ENCODE results near the gene PTPRN2. TPM values are rescaled to one million over a fixed set of nuclear protein-coding genes. Genes with fewer than 3 reads are reported as not detected.

The PTPRN2 gene
- polyA plus RNA-seq, 1 experiment = 0.02 TPM

GRCh38 chr7:157499121-157499834, 1088.3 kb downstream of the PTPRN2 start:
- ChIA-PET CTCF (no interaction called here), POLR2A (no interaction called here)
- no peaks in the 10 kb centered on the region for H3K27me3 ChIP-seq (ENCODE audit: control insufficient read depth, insufficient read depth, low read length)
- H3K27ac ChIP-seq (ENCODE audit: low read depth, low read length) = no peak overlapping the region
- H3K4me3 ChIP-seq (ENCODE audit: low read depth, low read length) = no peak overlapping the region
- TF ChIP-seq, protein P1, sequence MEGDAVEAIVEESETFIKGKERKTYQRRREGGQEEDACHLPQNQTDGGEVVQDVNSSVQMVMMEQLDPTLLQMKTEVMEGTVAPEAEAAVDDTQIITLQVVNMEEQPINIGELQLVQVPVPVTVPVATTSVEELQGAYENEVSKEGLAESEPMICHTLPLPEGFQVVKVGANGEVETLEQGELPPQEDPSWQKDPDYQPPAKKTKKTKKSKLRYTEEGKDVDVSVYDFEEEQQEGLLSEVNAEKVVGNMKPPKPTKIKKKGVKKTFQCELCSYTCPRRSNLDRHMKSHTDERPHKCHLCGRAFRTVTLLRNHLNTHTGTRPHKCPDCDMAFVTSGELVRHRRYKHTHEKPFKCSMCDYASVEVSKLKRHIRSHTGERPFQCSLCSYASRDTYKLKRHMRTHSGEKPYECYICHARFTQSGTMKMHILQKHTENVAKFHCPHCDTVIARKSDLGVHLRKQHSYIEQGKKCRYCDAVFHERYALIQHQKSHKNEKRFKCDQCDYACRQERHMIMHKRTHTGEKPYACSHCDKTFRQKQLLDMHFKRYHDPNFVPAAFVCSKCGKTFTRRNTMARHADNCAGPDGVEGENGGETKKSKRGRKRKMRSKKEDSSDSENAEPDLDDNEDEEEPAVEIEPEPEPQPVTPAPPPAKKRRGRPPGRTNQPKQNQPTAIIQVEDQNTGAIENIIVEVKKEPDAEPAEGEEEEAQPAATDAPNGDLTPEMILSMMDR (IDR thresholded peaks at IDR 0.05; ENCODE audit: low read depth, low read length) = no peak
- no peak for DNase-seq (ENCODE audit: low read depth, low spot score)
- H3K9me3 ChIP-seq (ENCODE audit: control insufficient read depth, insufficient read depth, low read length) = peaks cover 75% of the 10 kb centered on the region

DNA sequence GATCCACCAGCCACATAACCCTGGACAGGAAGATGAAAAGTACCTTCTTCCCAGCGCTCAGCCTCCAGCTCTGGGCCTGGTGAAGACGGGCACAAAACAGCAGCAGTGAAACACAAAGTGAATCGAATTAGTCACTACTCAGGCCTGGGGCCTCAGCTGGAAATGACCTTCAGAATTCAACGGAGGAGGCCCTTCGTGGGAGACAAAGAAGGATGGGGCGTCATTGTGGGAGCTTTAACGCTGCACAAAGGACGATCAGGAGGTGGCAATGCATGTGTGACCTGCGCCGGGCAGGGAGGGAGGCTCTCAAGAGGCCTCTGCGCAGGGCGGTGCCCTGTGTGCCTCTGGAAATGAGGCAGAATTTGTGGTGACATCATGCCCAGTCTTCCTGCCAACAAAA, 1089.0 kb downstream of the PTPRN2 start:
- TF ChIP-seq, protein P1 (IDR thresholded peaks at IDR 0.05; ENCODE audit: low read depth, low read length) = no peak
- DNase-seq (ENCODE audit: low read depth, low spot score) = no peak
- peaks cover 76% of the 10 kb centered on the region for H3K9me3 ChIP-seq (ENCODE audit: control insufficient read depth, insufficient read depth, low read length)
- POLR2A ChIA-PET = no interaction called here
- CTCF ChIA-PET = no interaction called here
- no peak overlapping the region for H3K27ac ChIP-seq (ENCODE audit: low read depth, low read length)
- no peak overlapping the region for H3K4me3 ChIP-seq (ENCODE audit: low read depth, low read length)
- no peaks in the 10 kb centered on the region for H3K27me3 ChIP-seq (ENCODE audit: control insufficient read depth, insufficient read depth, low read length)

DNA sequence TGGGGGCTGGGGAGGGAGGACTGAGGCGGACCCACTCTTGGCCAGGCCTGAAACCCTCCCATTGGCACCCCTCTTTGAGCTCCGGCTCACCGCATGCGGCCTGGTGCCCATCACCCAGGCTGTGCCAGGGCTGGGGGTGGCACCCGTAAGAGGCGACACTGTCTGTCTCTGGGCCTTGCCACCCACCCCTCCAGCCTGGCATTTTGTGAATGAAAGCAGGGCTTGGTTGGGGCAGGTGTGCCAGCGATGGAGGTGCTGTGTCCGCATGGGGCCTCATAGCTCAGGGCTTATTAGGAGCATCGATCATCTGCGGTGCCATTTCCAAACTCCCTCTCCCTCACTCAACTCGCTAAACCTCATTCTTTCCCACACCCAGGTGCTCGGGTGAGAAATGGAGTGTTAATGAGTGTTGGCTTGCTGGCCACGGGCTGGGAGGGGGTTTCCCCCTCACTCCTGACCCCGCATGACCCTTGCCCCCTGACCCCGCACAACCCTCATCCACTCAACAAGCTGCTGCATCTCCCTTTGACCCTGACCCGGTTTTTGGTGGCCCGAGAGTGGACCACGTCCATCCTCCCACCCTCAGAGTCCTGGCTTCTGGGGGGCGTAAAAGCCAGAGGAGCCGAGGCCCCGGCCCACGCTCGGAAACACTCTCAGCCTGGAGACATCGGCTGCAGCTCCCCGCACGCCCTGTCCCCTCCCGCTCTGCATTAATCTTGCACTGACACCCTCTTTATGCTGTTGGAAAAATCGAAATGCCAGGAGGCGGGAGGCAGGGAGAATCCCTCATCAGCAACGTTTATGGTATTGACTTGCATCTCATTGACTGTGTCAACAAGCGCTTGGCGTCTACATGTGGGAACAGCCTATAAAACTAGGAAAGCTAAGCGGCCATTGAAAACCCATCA, 1089.6 kb downstream of the PTPRN2 start:
- Histone ChIP-seq H3K27ac (ENCODE audit: low read depth, low read length) (no peak overlapping the region), H3K9me3 (ENCODE audit: control insufficient read depth, insufficient read depth, low read length) (peaks cover 81% of the 10 kb centered on the region), H3K27me3 (ENCODE audit: control insufficient read depth, insufficient read depth, low read length) (no peaks in the 10 kb centered on the region), H3K4me3 (ENCODE audit: low read depth, low read length) (no peak overlapping the region)
- ChIA-PET CTCF (no interaction called here), POLR2A (no interaction called here)
- TF ChIP-seq, protein P1 (IDR thresholded peaks at IDR 0.05; ENCODE audit: low read depth, low read length) = no peak
- DNase-seq (ENCODE audit: low read depth, low spot score) = no peak

GRCh38 chr7:157497367-157497743, 1090.3 kb downstream of the PTPRN2 start:
- H3K4me3 ChIP-seq (ENCODE audit: low read depth, low read length) = no peak overlapping the region
- no peak overlapping the region for H3K27ac ChIP-seq (ENCODE audit: low read depth, low read length)
- CTCF ChIA-PET = no interaction called here
- POLR2A ChIA-PET = no interaction called here
- peaks cover 75% of the 10 kb centered on the region for H3K9me3 ChIP-seq (ENCODE audit: control insufficient read depth, insufficient read depth, low read length)
- no peak for DNase-seq (ENCODE audit: low read depth, low spot score)
- TF ChIP-seq, protein P1 (IDR thresholded peaks at IDR 0.05; ENCODE audit: low read depth, low read length) = no peak
- H3K27me3 ChIP-seq (ENCODE audit: control insufficient read depth, insufficient read depth, low read length) = no peaks in the 10 kb centered on the region
